ENCODE measurements around the gene ARID3C.

The ARID3C gene

GRCh38 chr9:34594177-34594576 lies 34.7 kb downstream of the ARID3C start:
- no peak for DNase-seq (ENCODE audit: low read depth, low spot score)

- peak; percentile 58 for DNase-seq (ENCODE audit: low read depth, low spot score)
Observed at GRCh38 chr9:34592895-34593601, 35.8 kb downstream of the ARID3C start.

- DNase-seq (ENCODE audit: low read depth, low spot score), result no peak
Observed at GRCh38 chr9:34591917-34592866, 36.7 kb downstream of the ARID3C start.

- peak; percentile 92 for DNase-seq (ENCODE audit: low read depth, low spot score)
Observed at GRCh38 chr9:34591248-34591916, 37.5 kb downstream of the ARID3C start.

- no peak for DNase-seq (ENCODE audit: low read depth, low spot score)
Observed at GRCh38 chr9:34590381-34591247, 38.3 kb downstream of the ARID3C start.

GRCh38 chr9:34589636-34590380 lies 39.1 kb downstream of the ARID3C start, which contains the start of gene CNTFR:
TSS of gene CNTFR (minus strand) at chr9:34589724. CDS start at chr9:34568981, 20,743 bp downstream.
- peak; percentile 64 for DNase-seq (ENCODE audit: low read depth, low spot score)

GRCh38 chr9:34588671-34589635 lies 39.9 kb downstream of the ARID3C start:
- DNase-seq (ENCODE audit: low read depth, low spot score), result peak; percentile 31

- DNase-seq (ENCODE audit: low read depth, low spot score), result no peak
Observed at GRCh38 chr9:34587271-34587670, 41.6 kb downstream of the ARID3C start.

GRCh38 chr9:34585946-34586669 lies 42.8 kb downstream of the ARID3C start:
- DNase-seq (ENCODE audit: low read depth, low spot score), result no peak

GRCh38 chr9:34584970-34585369 lies 43.9 kb downstream of the ARID3C start:
- no peak for DNase-seq (ENCODE audit: low read depth, low spot score)

- DNase-seq (ENCODE audit: low read depth, low spot score), result no peak
Observed at GRCh38 chr9:34582787-34583186, 46.1 kb downstream of the ARID3C start.

- no peak for DNase-seq (ENCODE audit: low read depth, low spot score)
Observed at GRCh38 chr9:34581318-34581717, 47.5 kb downstream of the ARID3C start.

- peak; percentile 37 for DNase-seq (ENCODE audit: low read depth, low spot score)
Observed at GRCh38 chr9:34580358-34580757, 48.5 kb downstream of the ARID3C start.

- DNase-seq (ENCODE audit: low read depth, low spot score), result no peak
Observed at GRCh38 chr9:34579808-34580163, 49.1 kb downstream of the ARID3C start.

- DNase-seq (ENCODE audit: low read depth, low spot score), result no peak
Observed at GRCh38 chr9:34579104-34579807, 49.6 kb downstream of the ARID3C start.

- DNase-seq (ENCODE audit: low read depth, low spot score), result peak; percentile 79
Observed at GRCh38 chr9:34578241-34579103, 50.4 kb downstream of the ARID3C start.

All from astrocyte of the hippocampus (primary cell).